ENCODE measurements around the gene MTUS2. TPM values are rescaled to one million over a fixed set of nuclear protein-coding genes. Genes with fewer than 3 reads are reported as not detected.

Gene MTUS2
- total RNA-seq, 1 donor from 2014 or later = 0.67 TPM

GRCh38 chr13:29255567-29255966 lies 435.4 kb downstream of the MTUS2 start:
- H3K4me1 ChIP-seq = no peaks in the 10 kb centered on the region
- Mint-ChIP-seq H3K4me1 (peaks cover under 1% of the 10 kb centered on the region), H3K27me3 (ENCODE audit: insufficient read depth, low read depth) (no peaks in the 10 kb centered on the region), H3K9me3 (no peaks in the 10 kb centered on the region), H3K36me3 (no peaks in the 10 kb centered on the region), H3K4me3 (no peak overlapping the region), H3K27ac (no peak overlapping the region)
- H3K36me3 ChIP-seq = no peaks in the 10 kb centered on the region
- no peak for TF ChIP-seq EZH2 (IDR thresholded peaks at IDR 0.05)
- H3K9ac ChIP-seq = no peak overlapping the region
- H3K27me3 ChIP-seq = no peaks in the 10 kb centered on the region
- no peaks in the 10 kb centered on the region for H3K9me3 ChIP-seq (ENCODE audit: low read depth)
- H4K20me1 ChIP-seq (ENCODE audit: low read depth) = no peaks in the 10 kb centered on the region
- no peak overlapping the region for H3K4me2 ChIP-seq
- no peaks in the 10 kb centered on the region for H3F3A ChIP-seq (ENCODE audit: low read depth)
- H3K4me3 ChIP-seq = no peak overlapping the region
- no peak overlapping the region for H3K27ac ChIP-seq
- no peak for DNase-seq (ENCODE audit: low spot score)
- no peak overlapping the region for H2AFZ ChIP-seq (replicated peaks)
- H3K79me2 ChIP-seq (ENCODE audit: low read depth) = no peaks in the 10 kb centered on the region

- DNase-seq (ENCODE audit: low spot score) = no peak
- Histone ChIP-seq H3F3A (ENCODE audit: low read depth) (no peaks in the 10 kb centered on the region), H3K9ac (no peak overlapping the region), H3K36me3 (no peaks in the 10 kb centered on the region), H2AFZ (replicated peaks) (no peak overlapping the region), H3K4me2 (no peak overlapping the region), H3K27me3 (no peaks in the 10 kb centered on the region), H4K20me1 (ENCODE audit: low read depth) (no peaks in the 10 kb centered on the region), H3K4me1 (no peaks in the 10 kb centered on the region), H3K79me2 (ENCODE audit: low read depth) (no peaks in the 10 kb centered on the region), H3K4me3 (no peak overlapping the region), H3K27ac (no peak overlapping the region), H3K9me3 (ENCODE audit: low read depth) (no peaks in the 10 kb centered on the region)
- H3K4me1 Mint-ChIP-seq = peaks cover 4% of the 10 kb centered on the region
- H3K36me3 Mint-ChIP-seq = no peaks in the 10 kb centered on the region
- peaks cover 2% of the 10 kb centered on the region for H3K27me3 Mint-ChIP-seq (ENCODE audit: insufficient read depth, low read depth)
- H3K9me3 Mint-ChIP-seq = peaks cover 4% of the 10 kb centered on the region
- peak; percentile 17 for TF ChIP-seq CTCF (IDR thresholded peaks at IDR 0.05)
- no peak for TF ChIP-seq EZH2phosphoT487 (IDR thresholded peaks at IDR 0.05)
- H3K4me3 Mint-ChIP-seq = no peak overlapping the region
- H3K27ac Mint-ChIP-seq = no peak overlapping the region
Observed at GRCh38 chr13:29260684-29261083, 440.5 kb downstream of the MTUS2 start.

GRCh38 chr13:29266261-29266660 lies 446.1 kb downstream of the MTUS2 start:
- Histone ChIP-seq H2AFZ (replicated peaks) (no peak overlapping the region), H3K4me1 (no peaks in the 10 kb centered on the region), H4K20me1 (ENCODE audit: low read depth) (no peaks in the 10 kb centered on the region), H3F3A (ENCODE audit: low read depth) (no peaks in the 10 kb centered on the region), H3K9me3 (ENCODE audit: low read depth) (no peaks in the 10 kb centered on the region), H3K27me3 (no peaks in the 10 kb centered on the region), H3K27ac (no peak overlapping the region), H3K36me3 (no peaks in the 10 kb centered on the region), H3K4me2 (no peak overlapping the region), H3K9ac (no peak overlapping the region), H3K79me2 (ENCODE audit: low read depth) (no peaks in the 10 kb centered on the region), H3K4me3 (no peak overlapping the region)
- Mint-ChIP-seq H3K9me3 (peaks cover 4% of the 10 kb centered on the region), H3K27ac (no peak overlapping the region), H3K4me3 (no peak overlapping the region), H3K4me1 (peaks cover 2% of the 10 kb centered on the region), H3K27me3 (ENCODE audit: insufficient read depth, low read depth) (peaks cover 2% of the 10 kb centered on the region), H3K36me3 (no peaks in the 10 kb centered on the region)
- TF ChIP-seq EZH2 (IDR thresholded peaks at IDR 0.05) (no peak), CTCF (IDR thresholded peaks at IDR 0.05) (peak; percentile 7)
- DNase-seq (ENCODE audit: low spot score) = no peak

GRCh38 chr13:29266756-29267733 lies 446.9 kb downstream of the MTUS2 start:
- TF ChIP-seq EZH2 (IDR thresholded peaks at IDR 0.05) = no peak
- no peak for TF ChIP-seq EZH2phosphoT487 (IDR thresholded peaks at IDR 0.05)
- no peak for TF ChIP-seq CTCF (IDR thresholded peaks at IDR 0.05)
- Histone ChIP-seq H2AFZ (replicated peaks) (no peak overlapping the region), H3K9me3 (ENCODE audit: low read depth) (no peaks in the 10 kb centered on the region), H3K4me2 (no peak overlapping the region), H3K27me3 (no peaks in the 10 kb centered on the region), H3K4me3 (no peak overlapping the region), H3K79me2 (ENCODE audit: low read depth) (no peaks in the 10 kb centered on the region), H3K4me1 (no peaks in the 10 kb centered on the region), H4K20me1 (ENCODE audit: low read depth) (no peaks in the 10 kb centered on the region), H3F3A (ENCODE audit: low read depth) (no peaks in the 10 kb centered on the region), H3K27ac (no peak overlapping the region), H3K36me3 (no peaks in the 10 kb centered on the region), H3K9ac (no peak overlapping the region)
- Mint-ChIP-seq H3K4me3 (no peak overlapping the region), H3K36me3 (no peaks in the 10 kb centered on the region), H3K27me3 (ENCODE audit: insufficient read depth, low read depth) (peaks cover 2% of the 10 kb centered on the region), H3K4me1 (peaks cover 2% of the 10 kb centered on the region), H3K27ac (no peak overlapping the region), H3K9me3 (peaks cover 4% of the 10 kb centered on the region)
- no peak for DNase-seq (ENCODE audit: low spot score)

Data from neural progenitor cell (in vitro differentiated cells).